Calu3 (cell line): ENCODE data around the gene ZBTB20. TPM values are rescaled to one million over a fixed set of nuclear protein-coding genes. Genes with fewer than 3 reads are reported as not detected.

Experiments
- BruUV-seq: library from RNA; stranded (reverse); fragments of 400-500 nt; replicated peaks from 2 replicates; lab custom pipeline; 2021; lab: Mats Ljungman, UMichigan
- CTCF ChIA-PET: fragments of 300-600 bp; sonication (Branson Sonifier 250); formaldehyde crosslinking; loops from one replicate; lab custom pipeline; 2022; ENCODE audit warnings: antibody characterized with exemption; lab: Charles Lee
- DNase-seq: peaks from one replicate; pipeline ENCODE4 v3.0.0; 2022
- H3K27ac Mint-ChIP-seq: one replicate; pipeline ENCODE4 v1.8.0; 2022; ENCODE audit warnings: mixed read lengths; ENCODE audit not compliant: unreplicated experiment
- H3K27me3 Mint-ChIP-seq: one replicate; pipeline ENCODE4 v1.8.0; 2022; ENCODE audit warnings: mixed read lengths; ENCODE audit not compliant: unreplicated experiment
- H3K36me3 Mint-ChIP-seq: one replicate; pipeline ENCODE4 v1.8.0; 2022; ENCODE audit warnings: mild to moderate bottlenecking, moderate library complexity, mixed read lengths; ENCODE audit not compliant: insufficient read depth, unreplicated experiment
- H3K4me1 Mint-ChIP-seq: one replicate; pipeline ENCODE4 v1.8.0; 2022; ENCODE audit warnings: mild to moderate bottlenecking, low read depth, mixed read lengths; ENCODE audit not compliant: unreplicated experiment
- H3K4me3 Mint-ChIP-seq: one replicate; pipeline ENCODE4 v1.8.0; 2022; ENCODE audit warnings: mild to moderate bottlenecking, low read depth, moderate library complexity, mixed read lengths; ENCODE audit not compliant: unreplicated experiment
- H3K9me3 Mint-ChIP-seq: one replicate; pipeline ENCODE4 v1.8.0; 2022; ENCODE audit warnings: low read depth, mixed read lengths; ENCODE audit not compliant: unreplicated experiment
- CTCF ChIP-seq: fragments of 200-600 bp; IDR thresholded peaks from one replicate; pipeline ENCODE4 v1.8.0; 2022; ENCODE audit warnings: antibody characterized with exemption; ENCODE audit not compliant: unreplicated experiment
- intact Hi-C: fragments of 100-400 bp; cut with micrococcal nuclease; formaldehyde crosslinking; loops from one replicate; pipeline ENCODE4 v1.10.0; 2022; ENCODE audit not compliant: unreplicated experiment
- total RNA-seq: library from RNA; stranded (reverse); gene quantifications from 2 replicates; pipeline ENCODE4 v1.2.3, GENCODE V29; 2022

ZBTB20 gene
- total RNA-seq, 1 experiment from 2014 or later, result 24.1 TPM

GRCh38 chr3:114664006-114664405 is 483.1 kb downstream of the ZBTB20 start:
- H3K4me3 Mint-ChIP-seq, result no peak overlapping the region
- BruUV-seq, result no TSS peak
- H3K4me1 Mint-ChIP-seq, result peaks cover 4% of the 10 kb centered on the region
- CTCF ChIA-PET, result no interaction called here
- H3K9me3 Mint-ChIP-seq, result no peaks in the 10 kb centered on the region
- intact Hi-C loops, result no loop called here
- H3K27me3 Mint-ChIP-seq, result no peaks in the 10 kb centered on the region
- H3K27ac Mint-ChIP-seq, result no peak overlapping the region
- TF ChIP-seq CTCF, result no peak
- no peaks in the 10 kb centered on the region for H3K36me3 Mint-ChIP-seq
- no peak for DNase-seq

- no peaks in the 10 kb centered on the region for H3K27me3 Mint-ChIP-seq
- H3K4me1 Mint-ChIP-seq, result peaks cover 9% of the 10 kb centered on the region
- H3K27ac Mint-ChIP-seq, result no peak overlapping the region
- BruUV-seq, result no TSS peak
- DNase-seq, result no peak
- intact Hi-C loops, result no loop called here
- CTCF ChIA-PET, result no interaction called here
- H3K36me3 Mint-ChIP-seq, result no peaks in the 10 kb centered on the region
- no peak overlapping the region for H3K4me3 Mint-ChIP-seq
- H3K9me3 Mint-ChIP-seq, result peaks cover 2% of the 10 kb centered on the region
- TF ChIP-seq CTCF, result no peak
Measured at GRCh38 chr3:114660808-114661207, 486.3 kb downstream of the ZBTB20 start.

- intact Hi-C loops, result no loop called here
- BruUV-seq, result no TSS peak
- Mint-ChIP-seq H3K27me3 (no peaks in the 10 kb centered on the region), H3K4me1 (peaks cover 9% of the 10 kb centered on the region), H3K4me3 (no peak overlapping the region), H3K36me3 (no peaks in the 10 kb centered on the region), H3K9me3 (peaks cover 2% of the 10 kb centered on the region), H3K27ac (no peak overlapping the region)
- DNase-seq, result no peak
- no peak for TF ChIP-seq CTCF
- CTCF ChIA-PET, result no interaction called here
Measured at GRCh38 chr3:114660124-114660523, 487.0 kb downstream of the ZBTB20 start.

- Mint-ChIP-seq H3K36me3 (no peaks in the 10 kb centered on the region), H3K27me3 (no peaks in the 10 kb centered on the region), H3K27ac (no peak overlapping the region), H3K4me1 (peaks cover 9% of the 10 kb centered on the region), H3K9me3 (peaks cover 2% of the 10 kb centered on the region), H3K4me3 (no peak overlapping the region)
- CTCF ChIA-PET, result no interaction called here
- no peak for TF ChIP-seq CTCF
- DNase-seq, result no peak
- intact Hi-C loops, result no loop called here
- no TSS peak for BruUV-seq
Measured at GRCh38 chr3:114659109-114660061, 487.7 kb downstream of the ZBTB20 start.
